Gastrocnemius medialis (tissue), 4 donors: ENCODE data around the gene MTMR4.

Experiments
- CTCF ChIP-seq, 5 experiments: fragments of 450-650 bp in 3 of 5; fragments of 200-600 bp in 2 of 5; sonication (generic) in 2 of 5; IDR thresholded peaks in 4 of 5; conservative IDR thresholded peaks in 1 of 5; 1 replicate in 4 of 5; 2 replicates in 1 of 5; pipeline ENCODE4 v1.5.1; 2016 to 2019; ENCODE audit warnings: antibody characterized with exemption in 5 of 5, mild to moderate bottlenecking in 3 of 5, moderate library complexity in 3 of 5
- POLR2A ChIP-seq, 2 donors: fragments of 450-650 bp; IDR thresholded peaks; one replicate each; pipeline ENCODE4 v1.6.1; 2017; ENCODE audit warnings: antibody characterized with exemption in 2 of 2, mild to moderate bottlenecking in 2 of 2, moderate library complexity in 2 of 2

DNA sequence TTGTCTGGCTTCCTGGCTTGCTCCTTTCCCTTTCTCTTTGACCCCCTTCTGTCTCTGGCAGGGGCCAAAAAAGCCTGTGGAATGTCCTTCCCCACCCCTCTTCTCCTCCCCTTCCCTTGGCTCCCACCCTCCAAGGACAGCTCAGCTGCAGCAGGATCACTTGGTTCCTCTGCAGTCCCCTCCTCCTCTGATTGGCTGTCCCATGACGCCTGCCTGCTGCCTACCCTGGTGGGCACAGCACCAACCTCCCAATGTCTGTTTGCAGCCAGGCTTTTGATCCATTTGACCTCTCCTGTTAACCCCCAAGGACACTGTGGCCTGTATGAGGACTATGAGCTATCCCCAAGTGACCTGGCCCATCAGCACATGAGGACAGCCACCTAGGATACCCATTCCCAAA is 14.8 kb upstream of the MTMR4 start:
- TF ChIP-seq POLR2A (IDR thresholded peaks at IDR 0.05) (no peak), CTCF (IDR thresholded peaks at IDR 0.05 in 4 of 5, conservative IDR thresholded peaks at IDR 0.05 in 1 of 5) (no peak)
